Measurements from ENCODE around the gene DPP8.

The DPP8 gene

GRCh38 chr15:65547841-65548240, 30.4 kb upstream of the DPP8 start:
- peaks cover 14% of the 10 kb centered on the region for H3K79me1 ChIP-seq (ENCODE audit: low read length)
- DNase-seq = no peak
- no peak overlapping the region for H3K4ac ChIP-seq (ENCODE audit: low read depth, low read length)
- no peak overlapping the region for H4K5ac ChIP-seq (ENCODE audit: low read length)
- H2BK15ac ChIP-seq (replicated peaks; ENCODE audit: low read depth) = no peak overlapping the region
- no peak overlapping the region for H3K9ac ChIP-seq (ENCODE audit: low read length)
- no peak overlapping the region for H4K8ac ChIP-seq (ENCODE audit: low read depth, low read length)
- no peak overlapping the region for H2BK5ac ChIP-seq (ENCODE audit: low read length)
- peaks cover 39% of the 10 kb centered on the region for H3K79me2 ChIP-seq (ENCODE audit: control insufficient read depth, insufficient read depth, low read length)
- no peak overlapping the region for H3K18ac ChIP-seq (ENCODE audit: low read length)
- no peaks in the 10 kb centered on the region for H3K36me3 ChIP-seq (ENCODE audit: control insufficient read depth, insufficient read depth, low read length)
- H3K56ac ChIP-seq (ENCODE audit: low read length) = no peak overlapping the region
- no peak overlapping the region for H3K27ac ChIP-seq (ENCODE audit: low read depth, low read length)
- no peak overlapping the region for H3K4me3 ChIP-seq (ENCODE audit: low read length)
- no peak overlapping the region for H3K23ac ChIP-seq (ENCODE audit: low read length)
- H3K4me2 ChIP-seq (ENCODE audit: low read length) = no peak overlapping the region
- no peak overlapping the region for H2AK5ac ChIP-seq (ENCODE audit: low read length)
- H3K27me3 ChIP-seq (ENCODE audit: insufficient read depth, low read length, poor library complexity) = no peaks in the 10 kb centered on the region
- no peak overlapping the region for H2BK120ac ChIP-seq (ENCODE audit: low read depth, low read length)
- no peaks in the 10 kb centered on the region for H3K4me1 ChIP-seq (ENCODE audit: control insufficient read depth, low read depth, low read length)

DNA sequence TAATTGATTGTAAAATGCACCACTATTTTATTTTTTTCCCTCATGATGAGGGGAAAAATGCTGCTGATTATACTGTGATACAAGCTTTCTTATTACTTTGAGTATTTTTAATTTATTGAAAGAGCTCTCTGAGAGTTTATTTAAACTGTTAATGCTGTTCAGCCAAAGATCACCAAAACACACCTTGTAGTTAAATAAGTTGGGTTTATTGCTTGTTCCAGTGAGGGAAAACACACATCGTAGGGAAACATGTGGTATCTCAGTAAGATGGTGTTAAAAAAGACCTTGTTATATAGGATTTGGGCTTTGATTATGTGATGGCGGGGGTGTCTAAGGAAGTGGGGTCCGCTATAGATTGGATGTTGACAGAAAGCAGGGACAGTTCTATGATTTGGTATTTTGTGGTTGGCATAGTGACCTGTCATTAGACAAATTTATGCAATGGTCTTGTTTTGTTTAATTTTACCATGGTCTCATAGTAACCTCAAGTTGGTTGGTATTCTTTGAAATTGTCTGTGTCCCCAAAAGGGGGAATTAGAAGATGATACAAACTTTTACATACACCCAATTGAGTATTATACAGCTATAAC, 23.8 kb upstream of the DPP8 start:
- no peak for DNase-seq
- H4K5ac ChIP-seq (ENCODE audit: low read length) = no peak overlapping the region
- no peak overlapping the region for H3K56ac ChIP-seq (ENCODE audit: low read length)
- peaks cover 6% of the 10 kb centered on the region for H3K79me1 ChIP-seq (ENCODE audit: low read length)
- H2BK5ac ChIP-seq (ENCODE audit: low read length) = no peak overlapping the region
- no peak overlapping the region for H2AK5ac ChIP-seq (ENCODE audit: low read length)
- H3K4me2 ChIP-seq (ENCODE audit: low read length) = no peak overlapping the region
- H3K36me3 ChIP-seq (ENCODE audit: control insufficient read depth, insufficient read depth, low read length) = no peaks in the 10 kb centered on the region
- H3K4me1 ChIP-seq (ENCODE audit: control insufficient read depth, low read depth, low read length) = no peaks in the 10 kb centered on the region
- H3K27ac ChIP-seq (ENCODE audit: low read depth, low read length) = no peak overlapping the region
- no peak overlapping the region for H3K9ac ChIP-seq (ENCODE audit: low read length)
- H2BK120ac ChIP-seq (ENCODE audit: low read depth, low read length) = no peak overlapping the region
- WGBS (ENCODE audit: extremely low coverage, insufficient coverage, low lambda C conversion rate) = no CpG with 5 or more reads among the region's 3 CpGs
- no peak overlapping the region for H3K4ac ChIP-seq (ENCODE audit: low read depth, low read length)
- H3K27me3 ChIP-seq (ENCODE audit: insufficient read depth, low read length, poor library complexity) = no peaks in the 10 kb centered on the region
- no peak overlapping the region for H3K18ac ChIP-seq (ENCODE audit: low read length)
- H2BK15ac ChIP-seq (replicated peaks; ENCODE audit: low read depth) = no peak overlapping the region
- H4K8ac ChIP-seq (ENCODE audit: low read depth, low read length) = no peak overlapping the region
- H3K4me3 ChIP-seq (ENCODE audit: low read length) = no peak overlapping the region
- peaks cover 53% of the 10 kb centered on the region for H3K79me2 ChIP-seq (ENCODE audit: control insufficient read depth, insufficient read depth, low read length)
- no peak overlapping the region for H3K23ac ChIP-seq (ENCODE audit: low read length)

GRCh38 chr15:65540314-65540713, 22.8 kb upstream of the DPP8 start:
- H3K4me3 ChIP-seq (ENCODE audit: low read length) = no peak overlapping the region
- no peak overlapping the region for H3K23ac ChIP-seq (ENCODE audit: low read length)
- no peaks in the 10 kb centered on the region for H3K36me3 ChIP-seq (ENCODE audit: control insufficient read depth, insufficient read depth, low read length)
- no peak overlapping the region for H4K8ac ChIP-seq (ENCODE audit: low read depth, low read length)
- WGBS (ENCODE audit: extremely low coverage, insufficient coverage, low lambda C conversion rate) = no CpG with 5 or more reads among the region's 1 CpG
- H3K79me2 ChIP-seq (ENCODE audit: control insufficient read depth, insufficient read depth, low read length) = peaks cover 59% of the 10 kb centered on the region
- no peak overlapping the region for H2AK5ac ChIP-seq (ENCODE audit: low read length)
- DNase-seq = no peak
- H2BK120ac ChIP-seq (ENCODE audit: low read depth, low read length) = no peak overlapping the region
- H3K4ac ChIP-seq (ENCODE audit: low read depth, low read length) = no peak overlapping the region
- no peaks in the 10 kb centered on the region for H3K4me1 ChIP-seq (ENCODE audit: control insufficient read depth, low read depth, low read length)
- no peak overlapping the region for H2BK15ac ChIP-seq (replicated peaks; ENCODE audit: low read depth)
- no peak overlapping the region for H4K5ac ChIP-seq (ENCODE audit: low read length)
- no peak overlapping the region for H3K56ac ChIP-seq (ENCODE audit: low read length)
- no peaks in the 10 kb centered on the region for H3K27me3 ChIP-seq (ENCODE audit: insufficient read depth, low read length, poor library complexity)
- H3K18ac ChIP-seq (ENCODE audit: low read length) = no peak overlapping the region
- no peak overlapping the region for H3K4me2 ChIP-seq (ENCODE audit: low read length)
- H3K27ac ChIP-seq (ENCODE audit: low read depth, low read length) = no peak overlapping the region
- H3K79me1 ChIP-seq (ENCODE audit: low read length) = peaks cover 7% of the 10 kb centered on the region
- H3K9ac ChIP-seq (ENCODE audit: low read length) = no peak overlapping the region
- no peak overlapping the region for H2BK5ac ChIP-seq (ENCODE audit: low read length)

DNA sequence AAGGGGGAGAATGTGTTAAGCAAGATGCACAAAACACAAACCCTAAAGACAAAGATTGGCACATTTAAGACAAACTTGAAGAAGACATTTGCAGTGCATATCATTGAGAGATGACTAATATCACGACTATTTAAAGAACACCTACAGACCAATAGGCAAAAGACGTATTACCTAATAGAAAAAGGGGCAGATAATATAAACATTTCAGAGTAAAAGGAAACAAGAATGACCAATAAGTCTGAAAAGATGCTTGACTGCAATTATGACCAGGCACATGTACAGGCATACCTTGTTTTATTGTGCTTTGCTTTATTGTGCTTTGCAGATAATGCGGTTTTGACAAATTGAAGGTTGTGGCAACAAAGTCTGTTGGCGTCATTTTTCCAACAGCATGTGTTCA, 17.7 kb upstream of the DPP8 start:
- Histone ChIP-seq H3K4ac (ENCODE audit: low read depth, low read length) (no peak overlapping the region), H3K36me3 (ENCODE audit: control insufficient read depth, insufficient read depth, low read length) (no peaks in the 10 kb centered on the region), H3K27me3 (ENCODE audit: insufficient read depth, low read length, poor library complexity) (no peaks in the 10 kb centered on the region), H2BK5ac (ENCODE audit: low read length) (no peak overlapping the region), H2AK5ac (ENCODE audit: low read length) (no peak overlapping the region), H3K79me2 (ENCODE audit: control insufficient read depth, insufficient read depth, low read length) (peaks cover 78% of the 10 kb centered on the region), H4K8ac (ENCODE audit: low read depth, low read length) (no peak overlapping the region), H3K4me3 (ENCODE audit: low read length) (no peak overlapping the region), H3K56ac (ENCODE audit: low read length) (no peak overlapping the region), H3K4me2 (ENCODE audit: low read length) (no peak overlapping the region), H3K9ac (ENCODE audit: low read length) (no peak overlapping the region), H3K27ac (ENCODE audit: low read depth, low read length) (no peak overlapping the region), H3K79me1 (ENCODE audit: low read length) (peaks cover 11% of the 10 kb centered on the region), H3K4me1 (ENCODE audit: control insufficient read depth, low read depth, low read length) (peaks cover 9% of the 10 kb centered on the region), H2BK120ac (ENCODE audit: low read depth, low read length) (no peak overlapping the region), H4K5ac (ENCODE audit: low read length) (no peak overlapping the region), H2BK15ac (replicated peaks; ENCODE audit: low read depth) (no peak overlapping the region), H3K18ac (ENCODE audit: low read length) (no peak overlapping the region), H3K23ac (ENCODE audit: low read length) (no peak overlapping the region)
- DNase-seq = no peak
- WGBS (ENCODE audit: extremely low coverage, insufficient coverage, low lambda C conversion rate) = no CpG with 5 or more reads among the region's 4 CpGs

GRCh38 chr15:65533057-65533756, 15.7 kb upstream of the DPP8 start:
- Histone ChIP-seq H4K5ac (ENCODE audit: low read length) (no peak overlapping the region), H3K4ac (ENCODE audit: low read depth, low read length) (no peak overlapping the region), H3K18ac (ENCODE audit: low read length) (no peak overlapping the region), H3K23ac (ENCODE audit: low read length) (no peak overlapping the region), H3K56ac (ENCODE audit: low read length) (peak overlapping the region; percentile 18), H4K8ac (ENCODE audit: low read depth, low read length) (no peak overlapping the region), H2BK120ac (ENCODE audit: low read depth, low read length) (no peak overlapping the region), H3K79me2 (ENCODE audit: control insufficient read depth, insufficient read depth, low read length) (peaks cover 65% of the 10 kb centered on the region), H3K36me3 (ENCODE audit: control insufficient read depth, insufficient read depth, low read length) (no peaks in the 10 kb centered on the region), H3K27ac (ENCODE audit: low read depth, low read length) (no peak overlapping the region), H3K4me1 (ENCODE audit: control insufficient read depth, low read depth, low read length) (peaks cover 9% of the 10 kb centered on the region), H3K9ac (ENCODE audit: low read length) (peak overlapping the region; percentile 10), H3K79me1 (ENCODE audit: low read length) (peaks cover 11% of the 10 kb centered on the region), H2BK15ac (replicated peaks; ENCODE audit: low read depth) (no peak overlapping the region), H3K4me2 (ENCODE audit: low read length) (peak overlapping the region; percentile 10), H2AK5ac (ENCODE audit: low read length) (no peak overlapping the region), H2BK5ac (ENCODE audit: low read length) (no peak overlapping the region), H3K4me3 (ENCODE audit: low read length) (no peak overlapping the region), H3K27me3 (ENCODE audit: insufficient read depth, low read length, poor library complexity) (no peaks in the 10 kb centered on the region)
- WGBS (ENCODE audit: extremely low coverage, insufficient coverage, low lambda C conversion rate) = no CpG with 5 or more reads among the region's 5 CpGs
- peak; percentile 86 for DNase-seq

DNA sequence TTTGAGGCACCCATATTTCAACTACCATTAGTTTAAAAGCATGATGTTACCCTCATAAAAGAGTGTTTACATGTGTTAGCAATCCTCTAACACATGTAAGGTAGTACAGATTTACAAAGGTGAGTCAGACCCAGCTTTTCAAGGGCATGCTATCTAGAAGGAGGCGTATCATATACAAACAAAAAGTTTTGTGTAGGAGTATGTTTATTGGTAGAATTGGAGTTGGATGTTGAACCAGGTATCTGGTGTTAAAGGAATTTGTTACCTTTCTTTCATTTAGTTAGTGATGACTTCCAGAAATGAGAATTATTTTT, 15.2 kb upstream of the DPP8 start:
- Histone ChIP-seq H3K4me2 (ENCODE audit: low read length) (no peak overlapping the region), H3K4me1 (ENCODE audit: control insufficient read depth, low read depth, low read length) (peaks cover 9% of the 10 kb centered on the region), H2BK15ac (replicated peaks; ENCODE audit: low read depth) (no peak overlapping the region), H2AK5ac (ENCODE audit: low read length) (no peak overlapping the region), H3K56ac (ENCODE audit: low read length) (no peak overlapping the region), H2BK120ac (ENCODE audit: low read depth, low read length) (no peak overlapping the region), H3K79me1 (ENCODE audit: low read length) (peaks cover 11% of the 10 kb centered on the region), H4K8ac (ENCODE audit: low read depth, low read length) (no peak overlapping the region), H3K4me3 (ENCODE audit: low read length) (no peak overlapping the region), H2BK5ac (ENCODE audit: low read length) (no peak overlapping the region), H3K9ac (ENCODE audit: low read length) (peak overlapping the region; percentile 30), H3K27ac (ENCODE audit: low read depth, low read length) (no peak overlapping the region), H3K79me2 (ENCODE audit: control insufficient read depth, insufficient read depth, low read length) (peaks cover 62% of the 10 kb centered on the region), H3K4ac (ENCODE audit: low read depth, low read length) (no peak overlapping the region), H4K5ac (ENCODE audit: low read length) (no peak overlapping the region), H3K36me3 (ENCODE audit: control insufficient read depth, insufficient read depth, low read length) (no peaks in the 10 kb centered on the region), H3K23ac (ENCODE audit: low read length) (no peak overlapping the region), H3K27me3 (ENCODE audit: insufficient read depth, low read length, poor library complexity) (no peaks in the 10 kb centered on the region), H3K18ac (ENCODE audit: low read length) (no peak overlapping the region)
- no peak for DNase-seq
- WGBS (ENCODE audit: extremely low coverage, insufficient coverage, low lambda C conversion rate) = 100% methylated on average over 1 of the region's 1 CpG
